GM12865 (cell line): ENCODE data around the gene MYBPC1.
"Not testable (repeated sequence)": the region's sequence is repeated elsewhere in the genome, so short reads cannot be mapped to it uniquely, and the experiment has no call there.

ENCODE experiments used
- DNase-seq: peaks from one replicate; pipeline ENCODE4 v3.0.0; 2010; ENCODE audit warnings: low read depth
- H3K4me3 ChIP-seq: 2 replicates; pipeline ENCODE4 v1.5.1; 2011; ENCODE audit warnings: mild to moderate bottlenecking, low read depth, low read length, control low read depth
- TF ChIP-seq, protein P1 (sequence below): IDR thresholded peaks from 2 replicates; pipeline ENCODE4 v1.5.1; 2011; ENCODE audit warnings: low read length, control low read depth, low read depth, inconsistent platforms; ENCODE audit not compliant: insufficient read depth; ENCODE audit errors: missing control alignments

The MYBPC1 gene

DNA sequence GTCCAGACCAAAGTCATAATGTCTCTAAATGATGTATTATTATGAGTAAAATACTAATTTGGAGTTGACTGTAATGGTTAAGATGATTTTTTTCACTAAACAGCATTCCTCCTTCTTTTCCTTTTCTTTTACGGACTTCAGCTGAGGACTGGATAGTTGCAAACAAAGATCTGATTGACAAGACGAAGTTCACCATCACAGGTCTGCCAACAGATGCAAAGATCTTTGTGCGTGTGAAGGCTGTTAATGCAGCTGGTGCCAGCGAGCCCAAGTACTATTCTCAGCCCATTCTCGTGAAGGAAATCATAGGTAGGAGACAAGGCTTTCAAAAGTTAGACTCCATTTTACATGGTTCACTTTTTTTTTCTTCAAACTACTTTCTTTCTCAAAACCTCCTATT is 72.8 kb downstream of the MYBPC1 start:
- DNase-seq, result no peak
- TF ChIP-seq, protein P1, sequence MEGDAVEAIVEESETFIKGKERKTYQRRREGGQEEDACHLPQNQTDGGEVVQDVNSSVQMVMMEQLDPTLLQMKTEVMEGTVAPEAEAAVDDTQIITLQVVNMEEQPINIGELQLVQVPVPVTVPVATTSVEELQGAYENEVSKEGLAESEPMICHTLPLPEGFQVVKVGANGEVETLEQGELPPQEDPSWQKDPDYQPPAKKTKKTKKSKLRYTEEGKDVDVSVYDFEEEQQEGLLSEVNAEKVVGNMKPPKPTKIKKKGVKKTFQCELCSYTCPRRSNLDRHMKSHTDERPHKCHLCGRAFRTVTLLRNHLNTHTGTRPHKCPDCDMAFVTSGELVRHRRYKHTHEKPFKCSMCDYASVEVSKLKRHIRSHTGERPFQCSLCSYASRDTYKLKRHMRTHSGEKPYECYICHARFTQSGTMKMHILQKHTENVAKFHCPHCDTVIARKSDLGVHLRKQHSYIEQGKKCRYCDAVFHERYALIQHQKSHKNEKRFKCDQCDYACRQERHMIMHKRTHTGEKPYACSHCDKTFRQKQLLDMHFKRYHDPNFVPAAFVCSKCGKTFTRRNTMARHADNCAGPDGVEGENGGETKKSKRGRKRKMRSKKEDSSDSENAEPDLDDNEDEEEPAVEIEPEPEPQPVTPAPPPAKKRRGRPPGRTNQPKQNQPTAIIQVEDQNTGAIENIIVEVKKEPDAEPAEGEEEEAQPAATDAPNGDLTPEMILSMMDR, result no peak
- H3K4me3 ChIP-seq, result no peak overlapping the region

DNA sequence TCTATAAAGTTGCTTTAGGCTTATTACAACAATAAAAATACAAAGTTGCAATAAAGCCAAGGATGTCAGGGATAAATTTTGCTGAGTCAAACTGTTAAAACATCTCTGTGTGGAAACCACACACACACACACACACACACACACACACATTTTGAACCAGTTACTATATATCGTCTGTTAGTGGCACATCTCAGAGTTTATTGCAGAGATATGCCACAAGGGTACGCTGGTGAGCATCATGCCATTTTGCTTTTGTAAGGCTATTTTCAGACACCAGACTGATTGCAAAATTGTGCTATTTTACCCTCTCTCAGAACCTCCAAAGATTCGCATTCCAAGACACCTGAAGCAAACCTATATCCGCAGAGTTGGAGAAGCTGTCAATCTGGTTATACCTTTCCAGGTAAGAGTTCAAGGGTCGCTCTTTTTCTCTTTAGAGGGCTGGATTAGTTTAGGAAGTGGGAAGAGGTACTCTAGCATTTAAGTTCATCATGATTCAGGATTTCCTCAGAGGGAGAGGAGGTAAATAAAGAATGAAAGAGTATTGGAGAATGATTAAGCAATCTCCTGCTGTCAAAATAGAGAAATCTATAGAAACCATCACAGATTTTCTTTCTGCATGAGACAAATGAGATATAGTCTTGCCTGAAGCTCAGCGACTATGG is 75.4 kb downstream of the MYBPC1 start:
- DNase-seq, result peak; percentile 46
- H3K4me3 ChIP-seq, result no peak overlapping the region
- TF ChIP-seq, protein P1, result peak; percentile 50

DNA sequence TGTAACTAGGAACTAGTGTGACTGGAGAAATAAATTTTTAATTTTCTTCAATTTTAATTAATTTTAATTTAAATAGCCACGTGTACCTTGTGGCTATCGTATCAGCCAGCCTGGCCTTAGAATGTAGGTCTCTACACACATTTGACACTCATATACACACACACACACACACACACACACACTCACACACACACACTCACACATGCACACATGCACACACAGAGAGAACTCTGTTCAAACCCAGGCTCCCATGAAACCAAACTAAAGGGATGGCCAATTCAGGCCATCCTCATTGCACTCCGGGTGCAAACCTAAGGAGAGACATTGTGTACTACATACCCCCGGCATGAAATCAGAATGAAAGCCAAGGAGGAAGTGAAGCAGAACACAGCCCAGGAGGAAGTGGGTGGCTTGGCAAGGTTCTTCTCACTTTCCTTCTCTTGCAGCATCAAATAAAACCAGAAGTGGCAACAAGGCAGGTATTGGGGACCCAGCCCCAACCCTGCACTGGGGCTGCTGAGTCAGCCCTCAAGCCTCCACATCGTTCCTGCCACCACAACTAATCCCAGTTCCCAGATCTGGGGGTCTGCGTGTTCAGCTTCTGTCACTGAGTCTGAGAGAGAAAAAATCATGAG is 76.5 kb downstream of the MYBPC1 start:
- TF ChIP-seq, protein P1, result no peak
- H3K4me3 ChIP-seq, result no peak overlapping the region
- DNase-seq, result peak; percentile 58

DNA sequence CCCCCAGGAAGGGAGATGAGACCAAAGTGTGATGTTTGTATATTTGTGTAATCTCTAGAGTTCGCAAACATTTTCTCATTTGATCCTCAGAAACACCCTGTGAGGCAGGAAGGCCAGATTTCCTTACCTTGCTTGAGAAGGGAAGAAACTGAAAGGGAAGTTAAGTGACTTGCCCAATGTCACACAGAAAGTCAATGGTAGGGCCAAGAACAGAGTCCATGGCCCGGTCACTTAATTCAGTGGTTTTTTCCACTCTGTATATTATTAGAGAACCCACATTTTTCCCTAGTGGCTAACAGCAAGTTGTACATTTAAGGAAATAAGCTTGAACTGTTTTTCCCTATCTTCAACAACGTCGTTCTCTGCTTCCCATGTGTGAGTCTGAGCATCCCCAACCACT is 77.1 kb downstream of the MYBPC1 start:
- TF ChIP-seq, protein P1, result no peak
- DNase-seq, result no peak
- H3K4me3 ChIP-seq, result no peak overlapping the region

DNA sequence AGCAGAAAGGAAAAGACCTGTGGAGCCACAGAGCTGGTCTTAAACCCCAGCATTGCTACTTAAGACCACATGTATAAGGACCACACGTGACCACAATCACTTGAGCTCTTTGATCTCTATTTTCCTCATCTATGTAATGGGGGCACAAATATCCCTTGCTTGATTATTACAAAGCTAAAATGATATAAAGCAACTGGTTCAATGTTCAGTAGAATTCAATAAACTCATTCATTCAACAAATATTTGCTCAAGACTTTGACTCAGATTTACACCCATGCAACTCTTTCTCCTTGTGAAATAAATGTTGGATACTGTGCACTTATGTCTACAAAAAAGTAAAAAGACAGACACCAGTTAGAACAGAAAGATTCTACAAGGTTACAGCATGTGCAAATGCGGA is 80.8 kb downstream of the MYBPC1 start:
- TF ChIP-seq, protein P1, result no peak
- H3K4me3 ChIP-seq, result no peak overlapping the region
- no peak for DNase-seq

DNA sequence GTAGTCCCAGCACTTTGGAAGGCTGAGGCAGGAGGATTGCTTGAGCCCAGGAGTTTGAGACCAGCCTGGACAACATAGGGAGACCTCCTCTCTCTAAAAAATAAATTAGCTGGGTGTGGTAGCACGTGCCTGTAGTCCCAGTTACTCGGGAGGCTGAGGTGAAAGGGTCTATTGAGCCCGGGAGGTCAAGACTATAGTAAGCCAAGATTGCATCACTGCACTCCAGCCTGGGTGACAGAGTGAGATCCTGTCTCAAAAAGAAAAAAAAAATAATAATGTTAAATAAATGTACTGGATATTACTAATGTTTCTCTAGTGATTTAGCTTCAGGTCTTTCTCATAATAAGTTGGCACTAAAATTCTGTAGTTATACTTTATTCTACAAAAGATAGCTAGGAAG is 81.7 kb downstream of the MYBPC1 start:
- not testable (repeated sequence) for H3K4me3 ChIP-seq, DNase-seq

DNA sequence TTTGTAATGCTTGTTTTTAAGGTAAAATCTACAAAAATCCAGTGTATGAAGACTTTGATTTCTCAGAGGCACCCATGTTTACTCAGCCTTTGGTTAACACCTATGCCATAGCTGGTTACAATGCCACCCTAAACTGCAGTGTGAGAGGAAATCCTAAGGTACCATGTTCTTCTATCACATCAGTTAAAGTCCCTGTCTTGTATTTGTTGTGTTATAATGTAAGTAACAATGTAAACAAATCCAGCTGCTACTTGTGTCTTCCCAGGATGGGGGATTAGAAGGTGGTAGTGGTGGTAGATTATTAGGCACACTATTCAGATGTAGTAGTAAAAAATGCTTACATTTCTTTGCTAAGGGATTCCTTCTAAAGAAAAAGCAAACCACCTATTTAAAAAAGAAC is 83.3 kb downstream of the MYBPC1 start:
- TF ChIP-seq, protein P1, result no peak
- no peak overlapping the region for H3K4me3 ChIP-seq
- no peak for DNase-seq
